ENCODE results near the gene RAPSN. TPM values are rescaled to one million over a fixed set of nuclear protein-coding genes. Genes with fewer than 3 reads are reported as not detected.

The RAPSN gene
- total and polyA plus RNA-seq, 2 of the 8 experiments (the other 6 are each of a cell fraction or from before 2014, with no cell fraction given): 0.06 to 0.34 TPM

- Histone ChIP-seq H2AK5ac (ENCODE audit: low read depth, low read length) (no peak overlapping the region), H3K36me3 (ENCODE audit: control insufficient read depth in 2 of 4, insufficient read depth in 4 of 4, low read length in 3 of 4) (no peaks in the 10 kb centered on the region), H3K23ac (ENCODE audit: insufficient read length) (no peak overlapping the region), H4K91ac (replicated peaks; ENCODE audit: insufficient read length, low read length) (no peak overlapping the region), H3K27me3 (replicated peaks in 1 of 4; ENCODE audit: control insufficient read depth in 3 of 4, extremely low read depth in 1 of 4, insufficient read depth in 3 of 4, low read length in 3 of 4) (no peaks in the 10 kb centered on the region), H2BK20ac (ENCODE audit: low read length) (no peak overlapping the region), H2BK120ac (replicated peaks; ENCODE audit: low read depth, low read length) (no peak overlapping the region), H4K8ac (ENCODE audit: extremely low read depth, insufficient read depth, low read length) (no peak overlapping the region), H3K14ac (ENCODE audit: insufficient read length) (no peak overlapping the region), H2BK12ac (ENCODE audit: low read depth, low read length) (no peak overlapping the region), H3K4me1 (replicated peaks in 1 of 4; ENCODE audit: control insufficient read depth in 3 of 4, insufficient read depth in 4 of 4, low read length in 3 of 4) (peaks cover 4 to 14% (median 9%) of the 10 kb centered on the region in 4 experiments), H3K4me3 (ENCODE audit: extremely low read depth in 1 of 4, insufficient read depth in 2 of 4, low read depth in 3 of 4, low read length in 4 of 4) (no peak overlapping the region), H3K23me2 (ENCODE audit: low read depth, low read length) (peaks cover 6% of the 10 kb centered on the region; the same call in 1 of the 2 replicates), H3K79me2 (ENCODE audit: control insufficient read depth in 1 of 2, insufficient read depth in 2 of 2, low read length in 2 of 2) (no peaks in the 10 kb centered on the region), H3K4ac (replicated peaks; ENCODE audit: insufficient read length, low read depth, low read length) (no peak overlapping the region), H2BK15ac (ENCODE audit: low read length) (no peak overlapping the region), H3K56ac (replicated peaks; ENCODE audit: insufficient read length, low read depth, low read length) (no peak overlapping the region), H3K18ac (ENCODE audit: extremely low read depth, low read length) (no peak overlapping the region), H3K9ac (replicated peaks in 1 of 4; ENCODE audit: extremely low read depth in 1 of 4, low read depth in 3 of 4, low read length in 3 of 4) (no peak overlapping the region), H4K20me1 (replicated peaks in 1 of 2; ENCODE audit: control insufficient read depth in 1 of 2, insufficient read depth in 2 of 2, low read length in 2 of 2) (no peaks in the 10 kb centered on the region), H2BK5ac (ENCODE audit: low read depth, low read length) (no peak overlapping the region), H4K5ac (ENCODE audit: insufficient read length, low read depth, low read length) (no peak overlapping the region), H2AFZ (ENCODE audit: low read length) (no peak overlapping the region), H3K79me1 (ENCODE audit: low read depth, low read length) (no peaks in the 10 kb centered on the region), H3K27ac (ENCODE audit: low read depth, low read length) (no peak overlapping the region), H3K4me2 (ENCODE audit: insufficient read depth in 1 of 2, low read depth in 2 of 2, low read length in 2 of 2) (no peak overlapping the region), H3K9me3 (ENCODE audit: insufficient read depth in 2 of 2, low read depth in 1 of 2, low read length in 1 of 2) (no peaks in the 10 kb centered on the region)
- FAIRE-seq (no peak), DNase-seq (ENCODE audit: low read depth in 1 of 2, low spot score in 2 of 2) (no peak)
- 100% methylated on average over 3 of the region's 3 CpGs; no CpG with 5 or more reads in 1 of the 2 experiments for WGBS, 2 experiments (ENCODE audit: extremely low coverage in 1 of 2, insufficient coverage in 1 of 2, insufficient read length in 1 of 2, insufficient replicate concordance in 2 of 2, low coverage in 1 of 2, low lambda C conversion rate in 2 of 2, missing lambda C conversion rate in 1 of 2)
- POLR2A ChIA-PET (ENCODE audit: partially characterized antibody): no interaction called here
- TF ChIP-seq EGR1 (IDR thresholded peaks at IDR 0.05; ENCODE audit: borderline replicate concordance, low read depth, low read length) (no peak), CTCF (IDR thresholded peaks at IDR 0.05; ENCODE audit: control extremely low read depth in 1 of 3, insufficient read depth in 1 of 3, low read depth in 1 of 3, low read length in 3 of 3) (no peak), ATF2 (IDR thresholded peaks at IDR 0.05; ENCODE audit: low read length) (no peak), TAF7 (optimal IDR thresholded peaks at IDR 0.05; ENCODE audit: borderline replicate concordance, low read depth, low read length) (no peak), SP2 (IDR thresholded peaks at IDR 0.05; ENCODE audit: low read length) (no peak), MAX (IDR thresholded peaks at IDR 0.05) (no peak), TEAD4 (IDR thresholded peaks at IDR 0.05; ENCODE audit: low read depth, low read length) (no peak), ASH2L (IDR thresholded peaks at IDR 0.05; ENCODE audit: low read length) (no peak), EP300 (IDR thresholded peaks at IDR 0.05; ENCODE audit: borderline replicate concordance in 1 of 2, low read depth in 2 of 2, low read length in 2 of 2) (no peak), POU5F1 (IDR thresholded peaks at IDR 0.05; ENCODE audit: low read depth, low read length) (no peak)
- CTCF ChIA-PET (ENCODE audit: partially characterized antibody): interaction anchor here (1.5 kb wide), 1 partner anchor 12 kb away, joined by 3 read pairs; no protein-coding TSS in a partner anchor
Observed at GRCh38 chr11:47396049-47396320, 53.0 kb downstream of the RAPSN start.
